SIG-M5 treated with dmso at 0.1 percent for 504 hours (cell line): ENCODE results near the gene P4HA3.
"Not testable (repeated sequence)": the region's sequence is repeated elsewhere in the genome, so short reads cannot be mapped to it uniquely, and the experiment has no call there.

Source experiments
- DNase-seq: peaks from one replicate; lab custom pipeline; 2025; ENCODE audit not compliant: unreplicated experiment; lab: John Stamatoyannopoulos, UW

P4HA3 gene

GRCh38 chr11:74311352-74311926 is at the start of gene P4HA3:
P4HA3 (minus strand) TSS chr11:74311640; CDS start chr11:74311611, 29 bp downstream.
- DNase-seq, result peak; percentile 46

DNA sequence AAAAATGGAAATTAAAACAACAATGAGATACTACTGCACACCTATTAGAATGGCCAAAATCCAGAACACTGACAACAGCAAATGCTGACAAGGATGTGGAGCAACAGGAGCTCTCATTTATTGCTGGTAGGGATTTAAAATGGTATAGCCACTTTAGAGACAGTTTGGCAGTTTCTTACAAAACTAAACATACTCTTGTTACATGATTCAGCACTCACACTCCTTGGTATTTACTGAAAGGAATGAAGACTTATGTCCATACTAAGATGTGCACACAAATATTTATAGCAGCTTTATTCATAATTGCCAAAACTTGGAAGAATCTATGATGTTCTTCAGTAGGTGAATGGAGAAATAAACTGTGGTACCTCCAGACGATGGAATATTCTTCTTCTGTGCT is 46.0 kb upstream of the P4HA3 start:
- DNase-seq, result no peak

DNA sequence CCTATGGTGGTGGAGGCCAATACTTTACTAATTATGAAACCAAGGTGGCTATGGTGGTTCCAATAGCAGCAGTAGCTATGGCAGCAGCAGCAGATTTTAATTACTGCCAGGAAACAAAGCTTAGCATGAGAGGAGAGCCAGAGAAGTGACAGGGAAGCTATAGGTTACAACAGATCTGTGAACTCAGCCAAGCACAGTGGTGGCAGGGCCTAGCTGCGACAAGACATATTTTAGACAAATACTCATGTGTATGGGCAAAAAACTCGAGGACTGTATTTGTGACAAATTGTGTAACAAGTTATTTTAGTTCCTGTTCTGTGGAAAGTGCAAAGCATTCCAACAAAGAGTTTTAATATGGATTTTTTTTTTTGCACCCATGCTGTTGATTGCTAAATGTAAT is 44.2 kb upstream of the P4HA3 start:
- no peak for DNase-seq

DNA sequence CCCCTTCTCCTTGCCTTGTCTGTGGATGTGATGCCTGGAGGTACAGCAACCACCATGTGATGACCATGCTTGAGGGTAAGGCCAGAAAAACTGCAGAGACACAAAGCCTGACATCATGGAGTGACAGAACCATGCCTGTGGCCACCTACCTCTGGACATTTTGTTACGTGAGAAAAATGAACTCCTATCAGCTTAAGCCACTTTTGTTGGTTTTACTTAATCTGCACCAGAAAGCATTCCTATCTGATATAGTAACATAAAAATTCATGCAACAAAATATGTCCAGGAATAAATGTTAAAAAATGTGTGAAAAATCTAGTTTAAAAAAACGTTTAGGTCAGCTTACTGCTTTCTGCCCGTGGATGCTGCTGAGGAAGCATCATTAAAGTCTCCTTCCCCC is 42.6 kb upstream of the P4HA3 start:
- DNase-seq, result no peak

DNA sequence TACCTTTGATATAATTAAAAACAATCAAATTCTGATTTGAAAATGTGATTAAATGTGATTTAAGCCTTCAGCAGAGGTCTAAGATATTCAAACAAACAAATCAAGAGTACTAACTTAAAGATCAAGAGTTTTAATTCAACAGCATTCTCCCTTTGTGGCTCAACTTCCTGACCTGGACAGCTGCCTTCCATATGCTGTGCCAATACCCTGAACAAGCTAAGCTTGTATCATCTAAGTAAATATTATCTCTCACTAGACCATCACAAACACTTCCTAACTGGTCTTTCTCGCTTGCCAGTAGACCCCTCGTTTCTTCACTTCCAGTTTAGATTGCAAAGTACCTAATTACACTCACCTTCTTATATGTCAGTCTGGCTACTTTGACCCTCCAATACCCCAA is 35.9 kb upstream of the P4HA3 start:
- DNase-seq, result no peak

DNA sequence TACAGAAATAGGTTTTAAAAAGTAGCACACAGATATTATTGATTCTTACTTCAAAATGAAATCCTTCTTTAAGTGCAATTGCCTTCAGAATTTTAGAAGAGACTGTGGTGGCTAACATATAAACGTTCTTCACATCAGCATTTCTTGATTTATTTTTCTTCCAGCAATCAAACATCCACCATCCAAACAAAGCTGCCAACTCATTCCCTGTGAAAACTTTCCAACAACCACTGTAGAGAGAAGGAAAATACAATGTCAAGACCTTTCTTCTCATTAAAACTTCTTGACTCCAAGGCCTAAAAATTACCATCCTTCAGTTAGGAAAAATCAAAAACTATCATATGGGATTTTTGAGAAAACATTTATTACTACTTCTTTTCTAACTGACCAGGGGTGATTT is 34.0 kb upstream of the P4HA3 start:
- DNase-seq, result no peak

DNA sequence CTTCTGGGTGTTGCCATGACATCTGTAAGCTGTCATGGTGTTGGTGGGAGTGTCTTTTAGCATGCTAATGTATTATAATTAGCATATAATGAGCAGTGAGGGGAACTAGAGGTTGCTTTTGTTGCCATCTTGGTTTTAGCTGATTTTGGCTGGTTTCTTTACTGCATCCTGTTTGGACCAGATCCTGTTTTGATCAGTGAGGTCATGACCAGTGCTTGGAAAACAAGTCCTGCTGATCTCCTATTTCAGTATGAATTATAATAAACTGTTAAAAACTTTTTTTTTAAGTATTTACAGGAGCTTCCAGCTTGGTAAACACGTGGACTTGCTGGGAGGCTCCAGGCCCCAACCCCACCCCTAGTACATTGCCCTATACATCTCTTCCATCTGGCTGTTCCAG is 30.5 kb upstream of the P4HA3 start:
- no peak for DNase-seq

DNA sequence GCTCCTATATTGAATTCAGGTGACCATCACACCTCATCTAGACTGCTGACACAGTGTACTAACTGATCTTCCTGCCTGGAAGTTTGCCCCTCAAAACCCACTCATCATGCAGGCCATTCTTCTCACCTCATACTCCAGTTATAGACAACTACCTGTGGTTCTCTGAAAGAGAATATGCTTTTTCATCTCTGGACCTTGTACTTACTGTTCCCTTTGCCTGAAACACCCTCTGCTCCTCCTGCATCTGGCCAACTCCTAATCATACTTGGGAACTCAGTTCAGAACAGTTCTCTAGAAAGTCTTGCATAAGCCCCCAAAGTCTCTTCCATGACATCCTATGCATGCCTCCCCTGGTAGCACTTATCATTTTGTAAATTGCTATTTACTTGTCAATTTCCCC is 28.2 kb upstream of the P4HA3 start:
- no peak for DNase-seq

DNA sequence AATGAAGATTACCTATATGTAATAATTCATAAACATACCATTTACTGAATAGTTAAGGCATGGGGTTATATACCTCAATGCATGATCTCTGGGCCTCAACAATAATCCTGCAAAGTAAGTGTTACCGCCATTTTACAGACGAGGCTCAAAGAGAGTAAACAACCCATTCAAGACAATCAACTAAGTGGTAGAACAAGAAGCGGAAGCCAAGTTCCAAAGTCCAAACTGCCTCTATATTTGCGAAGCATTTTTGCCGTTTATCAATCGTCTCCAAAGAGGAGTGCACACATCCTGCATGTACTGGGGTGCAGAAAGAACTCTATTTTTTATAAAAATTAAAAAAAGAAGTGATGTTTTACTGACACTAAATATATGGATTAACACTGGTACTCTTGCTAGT is 27.5 kb upstream of the P4HA3 start:
- no peak for DNase-seq

- no peak for DNase-seq
Observed at GRCh38 chr11:74333193-74333592, 21.8 kb upstream of the P4HA3 start.

- no peak for DNase-seq
Observed at GRCh38 chr11:74332291-74332690, 20.9 kb upstream of the P4HA3 start.

DNA sequence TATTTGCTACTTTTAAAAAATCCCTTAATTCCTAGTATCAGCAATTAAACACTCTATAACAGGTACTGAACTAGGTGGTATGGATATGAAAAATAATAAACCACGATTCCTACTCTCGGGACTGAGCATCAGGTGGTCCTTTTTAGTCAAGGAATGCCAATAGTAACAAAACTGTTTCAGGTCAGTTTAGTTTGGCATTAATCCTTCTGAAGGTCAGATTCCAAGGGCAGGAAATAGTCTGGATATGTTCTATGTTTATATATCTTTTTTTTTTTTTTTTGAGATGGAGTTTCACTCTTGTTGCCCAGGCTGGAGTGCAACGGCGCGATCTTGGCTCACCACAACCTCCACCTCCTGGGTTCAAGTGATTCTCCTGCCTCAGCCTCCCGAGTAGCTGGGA is 19.6 kb upstream of the P4HA3 start:
- not testable (repeated sequence) for DNase-seq

DNA sequence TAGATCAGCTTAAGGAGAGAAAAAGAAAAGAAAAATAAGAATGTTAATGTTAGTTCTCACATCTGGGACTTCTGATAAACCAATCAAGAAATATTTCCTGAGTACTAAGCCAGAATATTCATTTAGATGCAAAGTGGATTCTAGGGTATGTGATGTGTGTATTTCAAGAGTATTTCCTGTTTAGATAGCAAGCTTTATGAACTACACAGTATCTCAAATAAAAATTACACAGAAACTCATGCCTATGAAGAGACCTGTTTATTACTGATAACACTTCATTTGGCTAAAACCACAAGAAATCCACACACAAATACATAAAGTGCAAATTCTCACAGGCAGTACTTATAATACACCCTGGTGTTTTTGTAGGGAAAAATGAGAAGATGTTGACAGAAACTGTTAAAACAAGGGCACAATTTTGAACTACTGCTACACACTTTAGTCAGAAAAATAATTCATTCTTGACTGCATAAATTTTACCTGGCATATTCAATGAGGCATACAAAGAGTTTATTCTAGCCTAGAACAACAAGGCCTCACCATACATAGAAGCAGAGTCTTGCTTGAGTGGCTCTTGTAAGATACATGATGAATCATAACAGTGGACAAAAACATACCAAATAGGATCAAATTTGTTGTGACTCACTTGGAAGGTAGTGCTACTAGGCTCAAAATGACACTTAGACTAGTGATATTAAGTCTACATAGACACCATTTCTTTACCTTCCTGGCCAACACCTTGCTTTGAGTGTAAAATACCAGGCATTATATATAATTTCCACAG is 18.8 kb upstream of the P4HA3 start:
- no peak for DNase-seq

DNA sequence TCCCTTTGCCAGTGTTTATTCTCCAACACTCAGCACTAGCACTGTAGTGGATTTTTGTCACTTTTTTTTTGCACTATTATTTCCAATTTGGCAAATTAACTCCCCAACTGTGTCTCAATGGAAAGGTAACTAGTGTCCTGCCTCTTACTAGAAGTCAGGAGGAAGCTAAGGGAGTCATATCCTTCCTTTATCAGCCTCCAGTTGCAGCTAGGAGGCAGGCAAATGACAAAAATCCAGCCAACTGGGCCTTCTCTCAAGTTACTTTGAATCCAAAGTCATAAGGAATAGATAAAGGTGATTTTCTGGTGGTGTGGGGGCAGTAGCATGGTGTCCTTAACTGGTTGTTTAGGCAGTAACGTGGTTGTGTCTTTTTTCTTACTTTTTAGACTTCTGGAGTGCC is 15.6 kb upstream of the P4HA3 start:
- DNase-seq, result no peak

DNA sequence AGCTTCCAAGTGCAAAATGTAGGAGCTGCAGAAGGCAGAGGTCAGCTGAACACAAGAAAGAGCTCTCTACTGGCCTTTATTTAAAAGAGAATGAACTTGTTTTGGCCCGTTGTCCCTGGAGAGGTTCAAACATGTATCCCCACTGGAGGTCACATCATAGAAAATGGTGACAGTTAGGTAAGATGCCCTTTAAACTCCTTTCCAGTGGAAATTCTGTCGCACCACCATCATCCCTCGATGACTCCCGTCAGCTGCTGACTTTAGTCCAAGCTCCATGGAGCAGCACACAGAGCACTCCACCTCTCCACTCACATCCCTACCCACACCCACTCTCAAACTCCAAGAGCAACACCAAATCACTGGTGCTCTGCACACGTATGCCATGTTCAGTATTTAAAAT is 15.2 kb upstream of the P4HA3 start:
- no peak for DNase-seq

DNA sequence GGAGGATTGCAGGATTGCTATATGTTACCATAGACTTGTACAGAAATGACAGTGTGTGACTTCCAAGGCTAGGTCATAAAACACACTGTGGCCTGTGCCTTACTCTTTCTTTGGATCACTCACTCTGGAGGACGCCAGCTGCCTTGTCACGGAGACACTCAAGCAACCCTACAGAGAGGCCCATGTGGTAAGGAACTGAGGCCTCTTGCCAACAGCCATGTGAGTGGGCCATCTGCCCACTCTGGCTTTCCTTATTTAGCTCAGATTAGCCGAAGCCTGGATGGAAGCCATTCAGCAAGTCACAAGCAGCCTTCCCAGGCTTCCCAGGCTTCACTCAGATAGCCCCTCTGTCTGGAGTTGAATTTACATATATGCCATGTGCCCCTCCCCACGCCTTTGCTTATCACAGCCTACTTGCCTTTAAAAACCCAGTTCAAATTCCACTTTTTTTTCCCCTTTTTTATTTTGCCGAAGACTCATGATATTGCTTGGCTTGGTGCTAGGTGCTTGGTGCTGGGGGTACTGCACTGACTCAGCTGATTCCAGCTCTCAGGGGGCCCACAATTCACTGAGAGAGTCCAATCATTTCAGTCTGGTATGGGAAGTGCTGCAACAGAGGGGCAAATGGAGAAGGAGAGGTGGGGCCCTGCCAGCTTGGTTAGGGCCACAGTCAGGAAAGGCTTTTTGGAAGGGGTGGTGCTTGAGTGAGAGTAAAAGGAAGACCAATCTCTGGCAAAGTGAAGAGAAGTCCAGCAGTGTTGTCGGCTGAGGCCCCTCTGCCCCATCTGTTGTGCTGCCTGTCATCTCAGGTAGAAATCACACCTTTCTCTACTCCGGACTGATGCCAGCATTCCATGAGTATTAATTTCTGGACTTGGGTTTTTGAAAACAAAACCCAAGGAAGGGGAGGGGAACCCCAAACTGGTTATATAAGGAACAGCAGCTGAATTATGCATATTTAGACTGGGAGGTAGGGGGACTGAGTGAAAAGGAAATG is 14.5 kb upstream of the P4HA3 start:
- DNase-seq, result no peak

GRCh38 chr11:74322667-74323066 is 11.2 kb upstream of the P4HA3 start:
- no peak for DNase-seq

DNA sequence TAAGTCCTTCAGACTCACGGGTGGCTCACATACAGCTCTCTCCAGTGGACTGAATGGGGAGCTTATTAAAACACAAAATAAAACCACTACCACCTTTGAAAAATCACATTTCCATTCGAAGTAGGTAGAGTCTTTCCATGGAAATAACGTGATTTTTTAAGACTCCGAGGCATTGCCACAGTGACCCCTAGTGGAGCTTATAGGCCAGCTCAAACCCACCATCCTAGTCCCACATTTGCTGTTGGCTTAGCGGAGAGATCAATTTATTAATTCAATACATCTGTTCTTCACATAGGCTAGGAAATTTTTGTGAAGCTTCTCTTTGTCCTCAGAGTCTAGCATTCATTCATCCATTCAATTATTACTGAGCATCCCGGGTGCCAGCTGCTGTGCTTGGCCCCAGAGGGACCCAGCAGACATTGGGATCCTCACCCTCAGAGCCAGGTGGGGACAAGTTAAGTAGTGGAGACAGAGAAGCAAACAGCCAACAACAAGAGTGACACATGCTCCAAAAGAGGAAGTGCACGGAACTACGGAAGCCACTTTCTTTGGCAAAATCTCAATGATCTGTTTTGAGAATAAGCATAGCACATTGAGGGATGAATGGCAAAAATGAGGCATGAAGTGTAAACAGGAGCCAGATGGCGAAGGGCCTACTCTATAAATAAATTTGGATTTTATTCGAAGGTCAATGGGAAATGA is 10.2 kb upstream of the P4HA3 start:
- DNase-seq, result peak; percentile 48

- no peak for DNase-seq
Observed at GRCh38 chr11:74320538-74320937, 9.1 kb upstream of the P4HA3 start.

GRCh38 chr11:74319139-74319816 is 7.8 kb upstream of the P4HA3 start:
- DNase-seq, result no peak
